H9 (cell line): ENCODE data around the gene ADTRP. TPM values are rescaled to one million over a fixed set of nuclear protein-coding genes. Genes with fewer than 3 reads are reported as not detected.

Experiments
- DNase-seq: peaks from one replicate; pipeline ENCODE4 v3.0.0-alpha.2; 2017
- H2AFZ ChIP-seq: one replicate; pipeline ENCODE4 v1.6.1; 2013; ENCODE audit warnings: mild to moderate bottlenecking, low read length, control low read depth, moderate library complexity
- H2AK5ac ChIP-seq: 2 replicates; pipeline ENCODE4 v1.6.1; 2013; ENCODE audit warnings: low read length, control low read depth, mixed read lengths; ENCODE audit not compliant: insufficient read length
- H2BK120ac ChIP-seq: one replicate; pipeline ENCODE4 v1.6.1; 2013; ENCODE audit warnings: low read depth, mild to moderate bottlenecking, low read length, control low read depth, inconsistent platforms; ENCODE audit not compliant: poor library complexity, severe bottlenecking
- H2BK12ac ChIP-seq: 2 replicates; pipeline ENCODE4 v1.6.1; 2013; ENCODE audit warnings: low read length, control low read depth, mixed read lengths, low read depth; ENCODE audit not compliant: insufficient read length
- H2BK15ac ChIP-seq: 2 replicates; pipeline ENCODE4 v1.6.1; 2013; ENCODE audit warnings: low read depth, low read length, control low read depth
- H2BK20ac ChIP-seq: one replicate; pipeline ENCODE4 v1.6.1; 2013; ENCODE audit warnings: low read depth, mild to moderate bottlenecking, low read length, control low read depth, inconsistent platforms; ENCODE audit not compliant: poor library complexity, severe bottlenecking
- H2BK5ac ChIP-seq: 2 replicates; pipeline ENCODE4 v1.6.1; 2013; ENCODE audit warnings: low read length, control low read depth, mixed read lengths; ENCODE audit not compliant: insufficient read length
- H3K14ac ChIP-seq: 2 replicates; pipeline ENCODE4 v1.6.1; 2013; ENCODE audit warnings: low read length, control low read depth; ENCODE audit not compliant: insufficient read depth
- H3K18ac ChIP-seq: 2 replicates; pipeline ENCODE4 v1.6.1; 2013; ENCODE audit warnings: low read depth, mild to moderate bottlenecking, mixed read lengths, low read length, control low read depth; ENCODE audit not compliant: insufficient read length
- H3K23ac ChIP-seq: 2 replicates; pipeline ENCODE4 v1.6.1; 2013; ENCODE audit warnings: low read length, control low read depth, mixed read lengths, low read depth; ENCODE audit not compliant: insufficient read length
- H3K23me2 ChIP-seq: 2 replicates; pipeline ENCODE4 v1.6.1; 2013; ENCODE audit warnings: low read depth, mild to moderate bottlenecking, mixed read lengths, low read length, control low read depth; ENCODE audit not compliant: insufficient read length, poor library complexity, severe bottlenecking
- H3K27ac ChIP-seq: 2 replicates; pipeline ENCODE4 v1.5.1; 2013; ENCODE audit warnings: low read length, control low read depth, mixed read lengths, low read depth; ENCODE audit not compliant: insufficient read length
- H3K27me3 ChIP-seq: 2 replicates; pipeline ENCODE4 v1.6.1; 2013; ENCODE audit warnings: low read length, control low read depth, inconsistent platforms; ENCODE audit not compliant: insufficient read depth
- H3K4ac ChIP-seq: 2 replicates; pipeline ENCODE4 v1.6.1; 2013; ENCODE audit warnings: low read depth, mild to moderate bottlenecking, control low read depth, inconsistent platforms, low read length, moderate library complexity
- H3K4me1 ChIP-seq: 2 replicates; pipeline ENCODE4 v1.6.1; 2013; ENCODE audit warnings: low read length, control low read depth, inconsistent platforms; ENCODE audit not compliant: insufficient read depth
- H3K4me2 ChIP-seq: 2 replicates; pipeline ENCODE4 v1.6.1; 2013; ENCODE audit warnings: low read length, control low read depth, mixed read lengths; ENCODE audit not compliant: insufficient read length, insufficient read depth
- H3K56ac ChIP-seq: 2 replicates; pipeline ENCODE4 v1.6.1; 2013; ENCODE audit warnings: low read depth, mild to moderate bottlenecking, mixed read lengths, low read length, control low read depth; ENCODE audit not compliant: insufficient read length
- H3K79me1 ChIP-seq: 2 replicates; pipeline ENCODE4 v1.6.1; 2013; ENCODE audit warnings: low read depth, mild to moderate bottlenecking, moderate library complexity, low read length, control low read depth, inconsistent platforms; ENCODE audit not compliant: insufficient read depth, poor library complexity, severe bottlenecking
- H3K79me2 ChIP-seq: 2 replicates; pipeline ENCODE4 v1.6.1; 2013; ENCODE audit warnings: low read length, control low read depth, inconsistent platforms; ENCODE audit not compliant: insufficient read depth
- H3K9ac ChIP-seq: 2 replicates; pipeline ENCODE4 v1.6.1; 2013; ENCODE audit warnings: low read length, control low read depth, mixed read lengths; ENCODE audit not compliant: insufficient read length; ENCODE audit errors: extremely low read depth
- H3K9me3 ChIP-seq: one replicate; pipeline ENCODE4 v1.6.1; 2013; ENCODE audit warnings: low read depth, low read length, inconsistent platforms; ENCODE audit not compliant: control insufficient read depth
- H3T11ph ChIP-seq: one replicate; pipeline ENCODE4 v1.6.1; 2013; ENCODE audit warnings: mild to moderate bottlenecking, low read length, control low read depth, inconsistent platforms
- H4K20me1 ChIP-seq: one replicate; pipeline ENCODE4 v1.6.1; 2013; ENCODE audit not compliant: control insufficient read depth, insufficient read length, insufficient read depth
- H4K5ac ChIP-seq: 2 replicates; pipeline ENCODE4 v1.6.1; 2013; ENCODE audit warnings: low read depth, mild to moderate bottlenecking, mixed read lengths, low read length, control low read depth; ENCODE audit not compliant: insufficient read length
- H4K8ac ChIP-seq: replicated peaks from 2 replicates; pipeline ENCODE4 v1.6.1; 2013; ENCODE audit warnings: low read length, control low read depth, mixed read lengths, low read depth; ENCODE audit not compliant: insufficient read length
- H4K91ac ChIP-seq: 2 replicates; pipeline ENCODE4 v1.6.1; 2013; ENCODE audit warnings: low read depth, mild to moderate bottlenecking, moderate library complexity, mixed read lengths, low read length, control low read depth; ENCODE audit not compliant: insufficient read length
- H3K27ac Mint-ChIP-seq, 3 experiments: 2 replicates in 2 of 3; 3 replicates in 1 of 3; pipeline ENCODE4 v1.8.0; 2020 to 2021; ENCODE audit warnings: mixed read lengths in 3 of 3, mild to moderate bottlenecking in 1 of 3, moderate library complexity in 1 of 3
- H3K27me3 Mint-ChIP-seq: 2 replicates; pipeline ENCODE4 v1.8.0; 2021; ENCODE audit warnings: low read depth, mild to moderate bottlenecking, moderate library complexity, mixed read lengths
- H3K36me3 Mint-ChIP-seq, 3 experiments: 2 replicates in 2 of 3; 3 replicates in 1 of 3; pipeline ENCODE4 v1.8.0; 2020 to 2021; ENCODE audit warnings: low read depth in 3 of 3, mixed read lengths in 3 of 3; ENCODE audit not compliant: insufficient read depth in 1 of 3
- H3K4me1 Mint-ChIP-seq, 2 experiments: 2 replicates each; pipeline ENCODE4 v1.8.0; 2020; ENCODE audit warnings: mixed read lengths in 2 of 2
- H3K4me3 Mint-ChIP-seq, 2 experiments: 2 replicates in 1 of 2; 3 replicates in 1 of 2; pipeline ENCODE4 v1.8.0; 2020 to 2021; ENCODE audit warnings: mild to moderate bottlenecking in 2 of 2, mixed read lengths in 2 of 2, moderate library complexity in 1 of 2
- H3K9me3 Mint-ChIP-seq, 2 experiments: 2 replicates in 1 of 2; 3 replicates in 1 of 2; pipeline ENCODE4 v1.8.0; 2020; ENCODE audit warnings: mild to moderate bottlenecking in 2 of 2, mixed read lengths in 2 of 2, moderate library complexity in 1 of 2
- CTCF ChIP-seq: fragments of 200-600 bp; sonication (generic); conservative IDR thresholded peaks from 3 replicates; pipeline ENCODE4 v1.8.0; 2021; ENCODE audit warnings: antibody characterized with exemption, mild to moderate bottlenecking
- WGBS: extraction: QIAGEN DNeasy Blood & Tissue Kit; methylation state at CpG from one replicate; pipeline ENCODE4 v1.1.7; 2013; ENCODE audit warnings: missing lambda C conversion rate, low lambda C conversion rate, mixed read lengths; ENCODE audit not compliant: insufficient read length; ENCODE audit errors: extremely low coverage; 5-methylcytosine and 5-hydroxymethylcytosine counted together
- total RNA-seq: library from RNA; stranded (reverse); gene quantifications from 2 replicates; pipeline ENCODE4 v1.2.1, GENCODE V29; 2021

ADTRP gene
- total RNA-seq, 1 experiment from 2014 or later: not detected

- no CpG with 5 or more reads among the region's 7 CpGs for WGBS
- no peaks in the 10 kb centered on the region for H3K27me3 ChIP-seq
These were observed 42.0 kb downstream of the ADTRP start for GRCh38 chr6:11736601-11737000.

More at GRCh38 chr6:11736601-11737000, 42.0 kb downstream of the ADTRP start:
- Histone ChIP-seq H2BK5ac (no peak overlapping the region), H4K8ac (no peak overlapping the region), H4K91ac (no peak overlapping the region), H2BK15ac (no peak overlapping the region), H3K4me2 (no peak overlapping the region), H2AFZ (no peak overlapping the region), H3K27ac (no peak overlapping the region), H4K5ac (no peak overlapping the region), H3K23me2 (no peaks in the 10 kb centered on the region), H3K4ac (no peak overlapping the region), H3K18ac (no peak overlapping the region), H3K9ac (no peak overlapping the region), H2BK12ac (no peak overlapping the region), H3K4me1 (no peaks in the 10 kb centered on the region), H3K56ac (no peak overlapping the region), H3K14ac (no peak overlapping the region), H4K20me1 (no peaks in the 10 kb centered on the region), H3K9me3 (no peaks in the 10 kb centered on the region), H2AK5ac (no peak overlapping the region), H2BK20ac (no peak overlapping the region), H3K79me2 (no peaks in the 10 kb centered on the region), H2BK120ac (no peak overlapping the region), H3T11ph (no peak overlapping the region), H3K79me1 (no peaks in the 10 kb centered on the region), H3K23ac (no peak overlapping the region)
- no peak for DNase-seq
- Mint-ChIP-seq H3K27ac (no peak overlapping the region), H3K9me3 (no peaks in the 10 kb centered on the region), H3K4me1 (peaks cover 8 to 11% of the 10 kb centered on the region in 2 experiments), H3K27me3 (peaks cover 3% of the 10 kb centered on the region; the same call in 1 of the 2 replicates), H3K36me3 (no peaks in the 10 kb centered on the region), H3K4me3 (no peak overlapping the region)
- no peak for TF ChIP-seq CTCF
